ENCODE measurements around the gene HDAC4.

Gene HDAC4

GRCh38 chr2:239247401-239248245 lies 153.2 kb downstream of the HDAC4 start:
- DNase-seq: peak; percentile 61

GRCh38 chr2:239246723-239247122 lies 154.1 kb downstream of the HDAC4 start:
- DNase-seq: no peak

GRCh38 chr2:239245872-239246721 lies 154.7 kb downstream of the HDAC4 start:
- DNase-seq: peak; percentile 76

GRCh38 chr2:239245107-239245506 lies 155.7 kb downstream of the HDAC4 start:
- DNase-seq: peak; percentile 43

- peak; percentile 31 for DNase-seq
Observed at GRCh38 chr2:239244625-239245024, 156.2 kb downstream of the HDAC4 start.

- DNase-seq: no peak
Observed at GRCh38 chr2:239241431-239241960, 159.3 kb downstream of the HDAC4 start.

- DNase-seq: peak; percentile 45
Observed at GRCh38 chr2:239240414-239240881, 160.4 kb downstream of the HDAC4 start.

- DNase-seq: peak; percentile 35
Observed at GRCh38 chr2:239239607-239240413, 161.0 kb downstream of the HDAC4 start.

GRCh38 chr2:239238839-239239606 lies 161.8 kb downstream of the HDAC4 start:
- DNase-seq: peak; percentile 43

GRCh38 chr2:239238381-239238780 lies 162.4 kb downstream of the HDAC4 start:
- no peak for DNase-seq

- peak; percentile 29 for DNase-seq
Observed at GRCh38 chr2:239236808-239237205, 164.0 kb downstream of the HDAC4 start.

- peak; percentile 38 for DNase-seq
Observed at GRCh38 chr2:239236043-239236807, 164.6 kb downstream of the HDAC4 start.

GRCh38 chr2:239235311-239235710 lies 165.5 kb downstream of the HDAC4 start:
- peak; percentile 40 for DNase-seq

GRCh38 chr2:239234191-239235175 lies 166.3 kb downstream of the HDAC4 start:
- peak; percentile 47 for DNase-seq

- DNase-seq: peak; percentile 42
Observed at GRCh38 chr2:239233576-239233975, 167.2 kb downstream of the HDAC4 start.

GRCh38 chr2:239232195-239232578 lies 168.6 kb downstream of the HDAC4 start:
- no peak for DNase-seq

GRCh38 chr2:239231231-239232194 lies 169.3 kb downstream of the HDAC4 start:
- DNase-seq: peak; percentile 48

GRCh38 chr2:239230318-239231052 lies 170.3 kb downstream of the HDAC4 start:
- DNase-seq: peak; percentile 21
